ELR (cell line): ENCODE results near the gene TMEM95.
A peak's percentile ranks its signal among the peaks of the same experiment; 100 is the strongest.

ENCODE experiments used
- DNase-seq: peaks from one replicate; pipeline ENCODE4 v3.0.0-alpha.2; 2015; ENCODE audit warnings: low read depth

The TMEM95 gene

GRCh38 chr17:7404737-7405349 is 49.9 kb downstream of the TMEM95 start:
- peak; percentile 64 for DNase-seq

- peak; percentile 37 for DNase-seq
Measured at GRCh38 chr17:7405350-7406234, 50.6 kb downstream of the TMEM95 start.

- DNase-seq, result no peak
Measured at GRCh38 chr17:7406235-7406825, 51.4 kb downstream of the TMEM95 start.
